Cardiac fibroblast (primary cell): Measurements from ENCODE around the gene CLDN19.
A peak's percentile ranks its signal among the peaks of the same experiment; 100 is the strongest.

Experiments
- DNase-seq, 2 donors: peaks; one replicate each; pipeline versions ENCODE4 v3.0.0 to v3.0.0-alpha.2; 2010; ENCODE audit warnings: low read depth in 2 of 2
- H3K4me3 ChIP-seq, 2 donors: replicated peaks in 1 of 2; 1 replicate in 1 of 2; 2 replicates in 1 of 2; pipeline ENCODE4 v1.5.1; 2011; ENCODE audit warnings: low read depth in 2 of 2, low read length in 2 of 2, mild to moderate bottlenecking in 2 of 2, moderate library complexity in 1 of 2
- CTCF ChIP-seq: IDR thresholded peaks from one replicate; pipeline ENCODE4 v1.5.1; 2011; ENCODE audit warnings: low read depth, mild to moderate bottlenecking, low read length, inconsistent platforms

Gene CLDN19

GRCh38 chr1:42735477-42736105 is 4.4 kb downstream of the CLDN19 start:
- H3K4me3 ChIP-seq = no peak overlapping the region
- DNase-seq = no peak
- no peak for TF ChIP-seq CTCF

- DNase-seq = no peak
- TF ChIP-seq CTCF = no peak
- H3K4me3 ChIP-seq = no peak overlapping the region
These were observed 5.0 kb downstream of the CLDN19 start for GRCh38 chr1:42735056-42735455.

GRCh38 chr1:42734201-42735035 is 5.6 kb downstream of the CLDN19 start:
- DNase-seq = no peak
- no peak overlapping the region for H3K4me3 ChIP-seq
- no peak for TF ChIP-seq CTCF

GRCh38 chr1:42733415-42734200 is 6.4 kb downstream of the CLDN19 start:
- H3K4me3 ChIP-seq = no peak overlapping the region
- no peak for DNase-seq
- TF ChIP-seq CTCF = no peak

- peak; percentile 24 to 58 for DNase-seq
- no peak for TF ChIP-seq CTCF
- H3K4me3 ChIP-seq = no peak overlapping the region
These were observed 7.8 kb downstream of the CLDN19 start for GRCh38 chr1:42732126-42732680.

GRCh38 chr1:42731585-42731984 is 8.5 kb downstream of the CLDN19 start:
- no peak for DNase-seq
- H3K4me3 ChIP-seq = no peak overlapping the region

More at GRCh38 chr1:42731585-42731984, 8.5 kb downstream of the CLDN19 start:
- no peak for TF ChIP-seq CTCF
